HG02938 (cell line): Measurements from ENCODE around the gene GP1BA.

Source experiments
- ATAC-seq: cut with Tn5 transposase; IDR thresholded peaks from one replicate; pipeline ENCODE4 v1.9.1; 2021; ENCODE audit warnings: mild to moderate bottlenecking, moderate library complexity; ENCODE audit not compliant: unreplicated experiment

The GP1BA gene

GRCh38 chr17:4971826-4972225 lies 39.7 kb downstream of the GP1BA start:
- ATAC-seq, result no peak

GRCh38 chr17:4972322-4972721 lies 40.2 kb downstream of the GP1BA start:
- no peak for ATAC-seq

- ATAC-seq, result no peak
Measured at GRCh38 chr17:4972752-4973151, 40.7 kb downstream of the GP1BA start.

DNA sequence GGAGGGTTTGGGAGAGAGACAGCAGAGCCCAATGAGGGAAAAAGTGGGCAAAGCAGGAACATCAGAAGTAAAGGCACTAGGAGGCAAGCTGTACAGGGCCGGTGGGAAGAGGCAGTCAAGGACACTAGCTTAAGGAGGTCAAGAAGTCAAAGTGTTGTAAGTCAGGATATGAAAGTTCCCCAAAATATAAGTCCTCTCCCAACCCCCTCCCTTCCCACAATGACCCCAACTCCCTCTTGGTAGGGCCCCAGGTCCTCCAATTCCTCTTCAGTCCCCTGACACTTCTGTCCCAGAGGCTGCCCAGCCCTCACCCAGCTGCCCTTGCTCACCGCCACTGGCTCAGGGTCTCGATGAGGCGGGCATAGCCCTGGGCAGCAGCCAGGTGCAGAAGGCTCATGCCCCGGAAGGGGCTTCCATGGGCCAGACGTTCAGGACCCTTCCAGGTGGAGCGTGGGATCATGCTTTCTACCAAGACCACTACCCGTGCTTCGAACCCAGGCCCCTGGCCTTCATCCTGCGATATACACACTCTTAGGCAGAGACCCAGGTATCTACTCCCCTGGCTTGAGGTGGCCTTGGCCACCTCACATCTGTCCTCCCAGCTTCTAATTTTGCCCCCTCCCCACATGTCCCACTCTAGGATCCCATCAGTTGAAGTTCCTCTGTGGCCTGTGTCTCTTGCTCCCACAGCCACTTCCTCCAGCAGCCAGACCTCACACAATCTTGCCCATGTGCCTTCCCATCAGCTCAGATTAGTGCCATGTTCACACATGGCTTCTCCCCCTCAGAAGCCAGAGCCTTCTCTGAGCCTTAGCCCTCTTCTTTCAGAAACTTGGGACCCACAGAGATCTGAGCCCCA lies 41.4 kb downstream of the GP1BA start:
- ATAC-seq, result no peak

- no peak for ATAC-seq
Measured at GRCh38 chr17:4974115-4974670, 42.1 kb downstream of the GP1BA start.

DNA sequence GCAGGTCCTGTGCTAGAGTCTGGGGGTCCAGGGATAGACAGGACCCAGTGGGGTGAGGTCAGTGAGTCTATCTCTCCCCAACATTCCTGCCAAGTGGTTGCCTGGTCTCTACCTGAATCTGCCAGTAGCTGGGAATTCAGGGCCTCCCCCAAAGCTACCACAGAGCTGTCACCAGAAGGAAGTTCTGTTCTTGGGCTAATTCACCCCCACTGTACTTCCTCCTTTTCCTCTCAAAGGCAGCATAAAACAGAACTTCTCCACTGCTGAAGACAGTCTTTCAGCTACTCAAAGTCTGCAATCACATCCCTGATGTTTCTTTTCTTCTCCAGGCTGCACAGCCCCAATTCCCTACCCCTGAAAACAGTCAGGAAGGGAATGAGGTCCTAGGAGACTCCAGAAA lies 46.6 kb downstream of the GP1BA start:
- ATAC-seq, result no peak

DNA sequence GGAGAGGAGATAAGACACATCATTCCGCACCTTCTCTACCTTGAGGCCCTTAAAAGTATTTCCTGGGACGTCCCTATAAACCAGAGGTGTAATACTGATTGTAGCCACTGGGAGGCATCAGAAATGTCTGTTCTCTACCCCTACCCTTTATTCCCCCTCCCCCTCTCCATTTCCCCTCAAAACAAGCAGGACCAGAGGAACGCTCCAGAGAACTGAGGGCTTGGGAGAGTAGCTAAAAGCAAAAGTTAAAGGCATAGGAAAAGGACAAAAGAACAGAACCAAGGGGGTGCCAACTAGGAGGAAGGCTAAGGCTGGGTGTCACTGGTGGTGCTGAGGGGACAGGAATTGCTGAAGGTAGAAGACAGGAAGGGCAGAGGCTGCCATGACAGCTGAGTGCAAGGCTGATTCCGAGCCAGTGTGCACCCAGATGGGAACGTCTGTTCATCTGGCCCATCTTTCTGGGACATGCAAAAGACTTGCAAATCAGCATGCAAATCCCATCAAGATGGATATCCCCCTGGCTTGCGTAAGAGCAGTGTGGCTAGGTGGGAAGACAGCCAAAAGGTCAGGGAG lies 48.7 kb downstream of the GP1BA start:
- no peak for ATAC-seq

- no peak for ATAC-seq
Measured at GRCh38 chr17:4982305-4982704, 50.2 kb downstream of the GP1BA start.
